ENCODE results near the gene TACR3. TPM values are rescaled to one million over a fixed set of nuclear protein-coding genes. Genes with fewer than 3 reads are reported as not detected.
"Not testable (repeated sequence)": the region's sequence is repeated elsewhere in the genome, so short reads cannot be mapped to it uniquely, and the experiment has no call there.

Gene TACR3, protein sequence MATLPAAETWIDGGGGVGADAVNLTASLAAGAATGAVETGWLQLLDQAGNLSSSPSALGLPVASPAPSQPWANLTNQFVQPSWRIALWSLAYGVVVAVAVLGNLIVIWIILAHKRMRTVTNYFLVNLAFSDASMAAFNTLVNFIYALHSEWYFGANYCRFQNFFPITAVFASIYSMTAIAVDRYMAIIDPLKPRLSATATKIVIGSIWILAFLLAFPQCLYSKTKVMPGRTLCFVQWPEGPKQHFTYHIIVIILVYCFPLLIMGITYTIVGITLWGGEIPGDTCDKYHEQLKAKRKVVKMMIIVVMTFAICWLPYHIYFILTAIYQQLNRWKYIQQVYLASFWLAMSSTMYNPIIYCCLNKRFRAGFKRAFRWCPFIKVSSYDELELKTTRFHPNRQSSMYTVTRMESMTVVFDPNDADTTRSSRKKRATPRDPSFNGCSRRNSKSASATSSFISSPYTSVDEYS
- total RNA-seq (2021; fragmentation: NEBNext Ultra II Directional; extraction: Animal tissue kit (Norgen Biotek cat#: 25700)): not detected
- long read RNA-seq: 0 reads

- no peak for TF ChIP-seq CTCF (IDR thresholded peaks at IDR 0.05)
- H3K27me3 Mint-ChIP-seq (ENCODE audit: insufficient read depth): peaks cover 10% of the 10 kb centered on the region; the same call in 1 of the 2 replicates
- H3K36me3 Mint-ChIP-seq (ENCODE audit: low read depth): no peaks in the 10 kb centered on the region
- H3K9me3 Mint-ChIP-seq: no peaks in the 10 kb centered on the region
- H3K27ac Mint-ChIP-seq: no peak within 1 kb of the TSS
- no peak for DNase-seq
- H3K4me1 Mint-ChIP-seq (ENCODE audit: low read depth): no peaks in the 10 kb centered on the region
- H3K4me3 Mint-ChIP-seq: peak within 1 kb of the TSS; percentile 47; the same call in 1 of the 2 replicates
Measured at GRCh38 chr4:103719830-103720207, at the start of gene TACR3. TACR3 (minus strand) TSS chr4:103719985; CDS start chr4:103719675, 310 bp downstream.

- DNase-seq: no peak
- no peak overlapping the region for H3K4me3 Mint-ChIP-seq
- peaks cover 3% of the 10 kb centered on the region; the same call in 1 of the 2 replicates for H3K27me3 Mint-ChIP-seq (ENCODE audit: insufficient read depth)
- TF ChIP-seq CTCF (IDR thresholded peaks at IDR 0.05): no peak
- H3K36me3 Mint-ChIP-seq (ENCODE audit: low read depth): no peaks in the 10 kb centered on the region
- H3K4me1 Mint-ChIP-seq (ENCODE audit: low read depth): no peaks in the 10 kb centered on the region
- no peaks in the 10 kb centered on the region; the same call in 1 of the 2 replicates for H3K9me3 Mint-ChIP-seq
- H3K27ac Mint-ChIP-seq: no peak overlapping the region
Measured at GRCh38 chr4:103757631-103758030, 37.8 kb upstream of the TACR3 start.

- no peak for DNase-seq
- no peak for TF ChIP-seq CTCF (IDR thresholded peaks at IDR 0.05)
- H3K36me3 Mint-ChIP-seq (ENCODE audit: low read depth): no peaks in the 10 kb centered on the region
- H3K4me3 Mint-ChIP-seq: no peak overlapping the region
- no peaks in the 10 kb centered on the region; the same call in 1 of the 2 replicates for H3K9me3 Mint-ChIP-seq
- H3K4me1 Mint-ChIP-seq (ENCODE audit: low read depth): no peaks in the 10 kb centered on the region
- H3K27ac Mint-ChIP-seq: no peak overlapping the region
- H3K27me3 Mint-ChIP-seq (ENCODE audit: insufficient read depth): peaks cover 3% of the 10 kb centered on the region; the same call in 1 of the 2 replicates
Measured at GRCh38 chr4:103756741-103757140, 37.0 kb upstream of the TACR3 start.

DNA sequence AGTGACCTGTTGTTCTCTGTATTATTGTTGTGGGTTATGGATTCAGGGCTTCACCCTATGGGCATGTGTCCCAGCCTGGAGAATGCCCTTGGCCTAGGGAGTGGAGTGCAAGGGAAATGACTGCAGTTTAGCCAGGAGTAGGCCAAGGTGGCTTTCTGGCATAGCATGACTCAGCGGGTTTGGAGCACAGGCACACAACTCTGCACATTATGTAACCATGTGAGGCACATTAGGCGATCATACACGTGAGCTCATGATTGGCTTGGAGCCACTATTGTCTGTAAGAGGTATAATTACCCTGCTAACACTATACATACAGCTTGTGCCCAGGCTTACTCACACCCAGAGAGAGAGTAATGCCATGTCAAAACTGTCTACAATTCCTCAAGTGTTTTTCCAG is 35.1 kb upstream of the TACR3 start:
- TF ChIP-seq CTCF (IDR thresholded peaks at IDR 0.05): no peak
- Mint-ChIP-seq H3K4me1 (ENCODE audit: low read depth) (no peaks in the 10 kb centered on the region), H3K4me3 (no peak overlapping the region), H3K9me3 (no peaks in the 10 kb centered on the region; the same call in 1 of the 2 replicates), H3K27ac (no peak overlapping the region), H3K27me3 (ENCODE audit: insufficient read depth) (peaks cover 3% of the 10 kb centered on the region; the same call in 1 of the 2 replicates), H3K36me3 (ENCODE audit: low read depth) (no peaks in the 10 kb centered on the region)
- no peak for DNase-seq

DNA sequence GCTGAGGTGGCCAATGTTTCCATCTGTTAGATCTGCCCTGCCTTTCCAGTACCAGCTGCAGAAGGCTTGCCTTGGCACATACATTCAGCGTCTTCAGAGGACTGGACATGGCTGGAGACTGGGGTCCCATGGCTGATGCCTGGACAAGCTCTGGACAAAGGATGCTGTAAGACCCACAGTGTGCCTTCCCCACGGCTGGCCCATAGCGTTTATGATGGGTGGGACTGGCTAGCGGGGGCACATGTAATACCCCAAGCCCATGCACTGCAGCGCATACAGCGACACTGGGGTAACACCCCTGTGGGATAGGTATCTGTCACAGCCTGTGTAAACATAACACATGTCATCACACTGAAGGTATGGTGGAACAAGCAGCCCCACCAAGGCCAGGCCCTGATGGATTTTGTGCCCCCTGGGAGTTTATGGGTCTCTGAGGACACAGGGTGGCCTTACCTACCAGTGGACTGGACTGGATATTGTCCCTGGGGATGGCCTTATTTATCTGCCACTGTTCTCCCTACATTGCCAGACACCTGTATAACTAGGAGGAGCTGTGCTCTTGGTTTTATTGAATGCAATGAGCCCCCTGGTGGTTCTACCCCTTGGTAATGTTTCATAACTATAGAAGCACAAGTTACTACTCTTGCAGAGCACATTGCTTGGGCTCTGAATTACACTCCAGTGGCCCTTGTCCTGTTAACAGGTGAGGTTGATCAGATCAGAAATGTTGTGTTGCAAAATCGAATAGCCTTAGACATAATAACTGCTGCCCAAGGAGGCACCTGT is 34.3 kb upstream of the TACR3 start:
- Mint-ChIP-seq H3K36me3 (ENCODE audit: low read depth) (no peaks in the 10 kb centered on the region), H3K4me3 (no peak overlapping the region), H3K27ac (no peak overlapping the region), H3K4me1 (ENCODE audit: low read depth) (no peaks in the 10 kb centered on the region), H3K9me3 (no peaks in the 10 kb centered on the region; the same call in 1 of the 2 replicates), H3K27me3 (ENCODE audit: insufficient read depth) (peaks cover 3% of the 10 kb centered on the region; the same call in 1 of the 2 replicates)
- DNase-seq: no peak
- TF ChIP-seq CTCF (IDR thresholded peaks at IDR 0.05): no peak

DNA sequence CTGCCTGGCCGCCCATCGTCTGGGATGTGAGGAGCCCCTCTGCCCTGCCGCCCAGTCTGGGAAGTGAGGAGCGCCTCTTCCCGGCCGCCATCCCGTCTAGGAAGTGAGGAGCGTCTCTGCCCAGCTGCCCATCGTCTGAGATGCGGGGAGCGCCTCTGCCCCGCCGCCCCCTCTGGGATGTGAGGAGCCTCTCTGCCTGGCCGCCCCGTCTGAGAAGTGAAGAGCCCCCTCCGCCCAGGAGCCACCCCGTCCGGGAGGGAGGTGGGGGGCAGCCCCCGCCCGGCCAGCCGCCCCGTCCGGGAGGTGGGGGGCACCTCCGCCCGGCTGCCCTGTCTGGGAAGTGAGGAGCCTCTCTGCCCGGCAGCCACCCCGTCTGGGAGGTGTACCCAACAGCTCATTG is 3.4 kb upstream of the TACR3 start:
- not testable (repeated sequence) for H3K27ac Mint-ChIP-seq; H3K4me3 Mint-ChIP-seq; DNase-seq; H3K36me3 Mint-ChIP-seq (ENCODE audit: low read depth); H3K4me1 Mint-ChIP-seq (ENCODE audit: low read depth); H3K27me3 Mint-ChIP-seq (ENCODE audit: insufficient read depth); H3K9me3 Mint-ChIP-seq
